HepG2 (cell line): ENCODE measurements around the gene LGR6. TPM values are rescaled to one million over a fixed set of nuclear protein-coding genes. Genes with fewer than 3 reads are reported as not detected.

Experiments
- ARNTL ChIP-seq: sonication (generic); formaldehyde crosslinking; IDR thresholded peaks from 2 replicates; pipeline ENCODE4 v1.4.0; 2020; ENCODE audit warnings: mild to moderate bottlenecking, missing genetic modification reagents
- ERF ChIP-seq: IDR thresholded peaks from 2 replicates; pipeline ENCODE4 v1.6.1; 2018; ENCODE audit warnings: missing biosample characterization, missing genetic modification reagents
- HMGA1 ChIP-seq: sonication (generic); formaldehyde crosslinking; conservative IDR thresholded peaks from 2 replicates; pipeline ENCODE4 v1.4.0; 2020; ENCODE audit warnings: missing genetic modification reagents
- HNRNPUL1 ChIP-seq: fragments of 200-400 bp; formaldehyde crosslinking; IDR thresholded peaks from 2 replicates; pipeline ENCODE4 v1.6.1; 2017; ENCODE audit warnings: low read depth, mild to moderate bottlenecking, low read length, moderate library complexity
- IKZF5 ChIP-seq: IDR thresholded peaks from 2 replicates; pipeline ENCODE4 v1.6.1; 2018; ENCODE audit warnings: missing genetic modification reagents, mild to moderate bottlenecking, missing compliant biosample characterization
- MBD4 ChIP-seq: IDR thresholded peaks from 2 replicates; pipeline ENCODE4 v1.6.1; 2012; ENCODE audit warnings: low read length, inconsistent platforms, borderline replicate concordance
- MLXIP ChIP-seq: sonication (generic); formaldehyde crosslinking; IDR thresholded peaks from 2 replicates; pipeline ENCODE4 v1.9.0; 2021; ENCODE audit warnings: missing genetic modification reagents, borderline replicate concordance
- MXD4 ChIP-seq: IDR thresholded peaks from 2 replicates; pipeline ENCODE4 v1.6.1; 2016; ENCODE audit warnings: mild to moderate bottlenecking, missing biosample characterization, missing genetic modification reagents
- SIN3A ChIP-seq: IDR thresholded peaks from 2 replicates; pipeline ENCODE4 v1.6.1; 2011; ENCODE audit warnings: low read depth, mild to moderate bottlenecking, control low read depth, low read length, borderline replicate concordance
- SMAD3 ChIP-seq: sonication (generic); formaldehyde crosslinking; IDR thresholded peaks from 2 replicates; pipeline ENCODE4 v1.4.0; 2020; ENCODE audit warnings: missing genetic modification reagents
- SRSF4 ChIP-seq: fragments of 200-400 bp; formaldehyde crosslinking; IDR thresholded peaks from one replicate; pipeline ENCODE4 v1.6.1; 2018; ENCODE audit warnings: mild to moderate bottlenecking, low read depth, low read length, moderate library complexity; ENCODE audit not compliant: poor library complexity, severe bottlenecking
- ZBTB8A ChIP-seq: sonication (generic); formaldehyde crosslinking; IDR thresholded peaks from 2 replicates; pipeline ENCODE4 v1.4.0; 2020; ENCODE audit warnings: mild to moderate bottlenecking, low read depth, missing genetic modification reagents, borderline replicate concordance
- ZHX1 ChIP-seq: sonication (generic); formaldehyde crosslinking; IDR thresholded peaks from 2 replicates; pipeline ENCODE4 v1.8.1; 2022; ENCODE audit warnings: low read depth, mild to moderate bottlenecking, missing genetic modification reagents
- ZKSCAN1 ChIP-seq: fragments of 150-350 bp; IDR thresholded peaks from 2 replicates; pipeline ENCODE4 v1.6.1; 2014; ENCODE audit warnings: low read length
- ZNF230 ChIP-seq: sonication (generic); formaldehyde crosslinking; IDR thresholded peaks from 2 replicates; pipeline ENCODE4 v1.4.0; 2020; ENCODE audit warnings: mild to moderate bottlenecking, missing genetic modification reagents
- ZNF274 ChIP-seq: sonication (generic); formaldehyde crosslinking; IDR thresholded peaks from 2 replicates; pipeline ENCODE4 v1.5.1; 2020; ENCODE audit warnings: mild to moderate bottlenecking, missing genetic modification reagents
- ZNF326 ChIP-seq: sonication (generic); formaldehyde crosslinking; IDR thresholded peaks from 2 replicates; pipeline ENCODE4 v1.4.0; 2020; ENCODE audit warnings: missing genetic modification reagents, borderline replicate concordance
- ZNF33B ChIP-seq: sonication (generic); formaldehyde crosslinking; IDR thresholded peaks from 2 replicates; pipeline ENCODE4 v1.5.1; 2020; ENCODE audit warnings: mild to moderate bottlenecking, missing genetic modification reagents
- ZNF484 ChIP-seq: sonication (generic); formaldehyde crosslinking; IDR thresholded peaks from 2 replicates; pipeline ENCODE4 v1.5.1; 2020; ENCODE audit warnings: mild to moderate bottlenecking, low read depth, missing genetic modification reagents, borderline replicate concordance
- ZNF496 ChIP-seq: sonication (generic); formaldehyde crosslinking; IDR thresholded peaks from 2 replicates; pipeline ENCODE4 v1.8.1; 2023; ENCODE audit warnings: mild to moderate bottlenecking, moderate library complexity, missing genetic modification reagents; ENCODE audit not compliant: insufficient replicate concordance
- ZNF530 ChIP-seq: sonication (generic); formaldehyde crosslinking; IDR thresholded peaks from 2 replicates; pipeline ENCODE4 v1.5.0; 2020; ENCODE audit warnings: low read depth, mild to moderate bottlenecking, missing genetic modification reagents
- ZNF703 ChIP-seq: sonication (generic); formaldehyde crosslinking; IDR thresholded peaks from 2 replicates; pipeline ENCODE4 v1.5.1; 2020; ENCODE audit warnings: missing genetic modification reagents, mild to moderate bottlenecking, moderate library complexity, borderline replicate concordance
- ZNF839 ChIP-seq: sonication (generic); formaldehyde crosslinking; IDR thresholded peaks from 2 replicates; pipeline ENCODE4 v1.4.0; 2020; ENCODE audit warnings: missing genetic modification reagents, mild to moderate bottlenecking, borderline replicate concordance
- ZSCAN25 ChIP-seq: sonication (generic); formaldehyde crosslinking; IDR thresholded peaks from 2 replicates; pipeline ENCODE4 v1.8.0; 2022; ENCODE audit warnings: mild to moderate bottlenecking, missing genetic modification reagents
- polyA plus RNA-seq, 8 experiments: library from polyadenylated mRNA; depleted of rRNA in 3 of 8; stranded (reverse) in 7 of 8; unstranded in 1 of 8; fragments of >200 nt; fragmentation: Illumina TruSeq in 4 of 8; extraction: Trizol in 4 of 8; gene quantifications; 2 replicates each; pipeline versions ENCODE4 v1.2.1 to v1.2.3, GENCODE V29; 2011 to 2016; ENCODE audit warnings: low read depth in 4 of 8, missing spikeins in 1 of 8, mixed read lengths in 1 of 8; ENCODE audit not compliant: insufficient read depth in 1 of 8
- total RNA-seq, 5 experiments: library from RNA; depleted of rRNA; stranded (reverse); fragments of >200 nt; fragmentation: Illumina TruSeq; extraction: Trizol; gene quantifications; 2 replicates each; pipeline ENCODE4 v1.2.3, GENCODE V29; 2016; ENCODE audit warnings: low read depth in 1 of 5

Gene LGR6
- total and polyA plus RNA-seq, 2 of the 13 experiments (the other 11 are each of a cell fraction or from before 2014, with no cell fraction given): 0.07 TPM; not detected in 1

- TF ChIP-seq ZNF530 (no peak), HMGA1 (CRISPR knock-in tag) (no peak), ZNF484 (CRISPR knock-in tag) (no peak), ARNTL (CRISPR knock-in tag) (peak; percentile 69), MXD4 (CRISPR knock-in tag) (peak; percentile 56), SIN3A (no peak), ZNF33B (peak; percentile 95; the same call in 1 of the 2 replicates), HNRNPUL1 (no peak), ZNF703 (CRISPR knock-in tag) (0 out of 2 replicates have a peak, but pooled peaks have one; percentile 45), ZHX1 (CRISPR knock-in tag) (0 out of 2 replicates have a peak, but pooled peaks have one; percentile 22), ERF (CRISPR knock-in tag) (peak; percentile 76), IKZF5 (CRISPR knock-in tag) (peak; percentile 75), ZNF230 (peak; percentile 94), ZNF839 (no peak; the same call in 1 of the 2 replicates), SRSF4 (no peak), ZBTB8A (CRISPR knock-in tag) (peak; percentile 52; the same call in 1 of the 2 replicates), ZNF496 (CRISPR knock-in tag) (no peak), ZNF274 (CRISPR knock-in tag) (peak; percentile 60), MBD4 (no peak), ZKSCAN1 (no peak), ZNF326 (no peak), ZSCAN25 (peak; percentile 57; the same call in 1 of the 2 replicates), MLXIP (peak; percentile 31; the same call in 1 of the 2 replicates), SMAD3 (CRISPR knock-in tag) (peak; percentile 47; the same call in 1 of the 2 replicates)
These were observed 155.1 kb downstream of the LGR6 start, which contains the start of gene PPP1R12B (continued) for GRCh38 chr1:202348509-202349205.
